ENCODE data around the gene DTX3L.

DNA sequence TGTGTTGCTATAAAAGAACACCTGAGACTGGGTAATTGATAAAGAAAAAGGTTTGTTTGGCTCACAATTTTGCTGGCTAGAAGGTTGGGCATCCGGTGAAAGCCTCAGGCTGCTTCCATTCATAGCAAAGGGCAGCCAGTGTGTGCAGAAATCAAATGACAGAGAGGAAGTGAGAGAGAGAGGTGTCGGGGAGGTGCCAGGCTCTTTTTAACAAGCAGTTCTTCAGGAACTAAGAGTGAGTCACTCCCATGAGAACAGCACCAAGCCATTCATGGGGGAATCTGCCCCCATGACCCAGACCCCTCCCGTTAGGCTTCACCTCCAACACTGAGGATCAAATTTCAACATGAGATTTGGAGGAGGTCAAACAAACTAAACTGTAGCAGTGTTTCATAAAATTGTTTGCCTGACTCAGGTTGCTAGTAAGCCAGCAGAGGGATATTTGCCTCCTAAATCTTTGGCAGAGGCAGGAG is 8.8 kb downstream of the DTX3L start:
- no peak for TF ChIP-seq CTCF (IDR thresholded peaks at IDR 0.05)
- TF ChIP-seq POLR2A (IDR thresholded peaks at IDR 0.05) = no peak
